HFF-Myc (cell line): Measurements from ENCODE around the gene RPL22L1.

Experiments
- DNase-seq: peaks from one replicate; pipeline ENCODE4 v3.0.0-alpha.2; 2011; ENCODE audit warnings: low read depth; ENCODE audit errors: extremely low read depth
- H3K4me3 ChIP-seq: replicated peaks from 2 replicates; pipeline ENCODE4 v1.5.1; 2011; ENCODE audit warnings: low read depth, mild to moderate bottlenecking, control low read depth, low read length
- CTCF ChIP-seq: IDR thresholded peaks from 2 replicates; pipeline ENCODE4 v1.5.1; 2012; ENCODE audit warnings: mild to moderate bottlenecking, low read depth, low read length, control low read depth; ENCODE audit errors: missing control alignments

The RPL22L1 gene

GRCh38 chr3:170815340-170815739 lies 54.7 kb downstream of the RPL22L1 start:
- H3K4me3 ChIP-seq = no peak overlapping the region
- TF ChIP-seq CTCF = no peak
- DNase-seq = no peak
